HUES6 (cell line): Measurements from ENCODE around the gene HEATR9.

Source experiments
- H3K27ac ChIP-seq: 2 replicates; pipeline ENCODE4 v1.7.0; 2013; ENCODE audit warnings: low read depth, mild to moderate bottlenecking, low read length, inconsistent platforms
- H3K27me3 ChIP-seq: 2 replicates; pipeline ENCODE4 v1.6.1; 2013; ENCODE audit warnings: low read length; ENCODE audit not compliant: control insufficient read depth, insufficient read depth
- H3K36me3 ChIP-seq: 2 replicates; pipeline ENCODE4 v1.6.1; 2013; ENCODE audit warnings: low read length; ENCODE audit not compliant: control insufficient read depth, insufficient read depth
- H3K4me1 ChIP-seq: 2 replicates; pipeline ENCODE4 v1.6.1; 2013; ENCODE audit warnings: low read length; ENCODE audit not compliant: control insufficient read depth, insufficient read depth
- H3K4me3 ChIP-seq: 2 replicates; pipeline ENCODE4 v1.5.1; 2013; ENCODE audit warnings: low read depth, low read length
- H3K9ac ChIP-seq: one replicate; pipeline ENCODE4 v1.6.1; 2013; ENCODE audit warnings: mild to moderate bottlenecking, low read length
- H3K9me3 ChIP-seq: 2 replicates; pipeline ENCODE4 v1.6.1; 2013; ENCODE audit warnings: low read depth, low read length; ENCODE audit not compliant: control insufficient read depth, insufficient read depth

HEATR9 gene

DNA sequence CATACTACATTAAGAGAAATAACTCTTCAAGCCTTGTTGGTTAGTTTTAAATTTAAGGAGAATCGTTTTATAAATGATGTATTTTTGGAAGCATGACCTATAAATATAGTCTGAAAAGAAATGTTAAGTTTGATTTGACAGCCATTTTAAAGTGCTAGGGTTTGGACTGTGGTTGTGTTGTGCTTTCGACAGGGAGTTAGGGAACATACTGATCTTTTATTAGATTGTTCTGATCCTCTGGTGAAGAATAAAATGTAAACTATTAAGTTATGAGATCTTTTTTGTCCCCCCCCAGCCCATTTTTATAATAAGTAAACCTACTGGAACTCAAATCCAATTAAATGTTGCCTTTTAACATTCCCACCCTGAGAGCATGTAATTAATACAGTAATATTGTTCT is 47.4 kb downstream of the HEATR9 start:
- Histone ChIP-seq H3K36me3 (peaks cover 95% of the 10 kb centered on the region), H3K27ac (no peak overlapping the region), H3K9me3 (no peaks in the 10 kb centered on the region)

DNA sequence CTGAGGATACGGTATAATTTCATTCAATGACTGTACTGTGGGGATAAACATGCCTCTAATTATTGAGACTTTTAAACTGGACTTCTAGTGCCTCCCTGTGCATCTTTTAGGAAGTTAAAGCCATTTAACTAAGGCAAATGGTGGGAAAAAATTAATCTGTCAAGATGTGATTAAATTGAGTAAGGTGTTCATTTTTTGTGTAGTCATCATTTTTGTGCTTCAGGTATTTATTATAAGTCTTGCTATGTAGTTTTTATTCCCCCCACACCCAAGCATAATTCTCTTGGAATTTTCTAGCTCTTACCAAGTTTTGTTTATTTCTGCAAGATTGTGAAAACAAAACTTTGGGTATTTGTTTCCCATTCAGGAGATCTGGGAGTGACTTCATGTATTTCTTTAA is 49.2 kb downstream of the HEATR9 start:
- Histone ChIP-seq H3K36me3 (peaks cover 91% of the 10 kb centered on the region), H3K9ac (no peak overlapping the region), H3K9me3 (no peaks in the 10 kb centered on the region), H3K4me3 (no peak overlapping the region), H3K4me1 (no peaks in the 10 kb centered on the region), H3K27me3 (no peaks in the 10 kb centered on the region), H3K27ac (no peak overlapping the region)

More for the DNA sequence above, 47.4 kb downstream of the HEATR9 start:
- no peak overlapping the region for H3K9ac ChIP-seq
- no peaks in the 10 kb centered on the region for H3K4me1 ChIP-seq
- H3K27me3 ChIP-seq, result no peaks in the 10 kb centered on the region
- H3K4me3 ChIP-seq, result no peak overlapping the region

DNA sequence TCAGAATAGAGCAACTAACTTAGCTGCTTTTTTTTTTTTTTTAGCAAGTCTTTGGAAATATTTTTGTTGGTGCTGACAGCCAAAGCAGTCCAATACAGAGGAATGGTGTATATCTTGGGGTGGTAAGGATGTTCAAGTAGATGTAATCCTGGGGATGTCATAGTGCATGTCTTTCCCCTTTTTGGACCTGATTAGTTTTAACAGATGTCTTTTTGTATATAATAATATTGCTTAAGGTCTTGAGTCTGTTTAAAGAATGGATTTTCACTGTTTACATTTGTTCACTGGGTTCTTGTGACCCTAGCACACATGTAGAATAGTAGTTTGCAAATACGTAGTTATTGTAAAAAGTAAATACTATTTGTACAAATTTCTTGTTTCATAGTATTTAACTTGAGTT is 51.5 kb downstream of the HEATR9 start:
- Histone ChIP-seq H3K4me3 (no peak overlapping the region), H3K27ac (no peak overlapping the region), H3K9me3 (no peaks in the 10 kb centered on the region), H3K27me3 (no peaks in the 10 kb centered on the region), H3K4me1 (no peaks in the 10 kb centered on the region), H3K9ac (no peak overlapping the region), H3K36me3 (peaks cover 77% of the 10 kb centered on the region)

DNA sequence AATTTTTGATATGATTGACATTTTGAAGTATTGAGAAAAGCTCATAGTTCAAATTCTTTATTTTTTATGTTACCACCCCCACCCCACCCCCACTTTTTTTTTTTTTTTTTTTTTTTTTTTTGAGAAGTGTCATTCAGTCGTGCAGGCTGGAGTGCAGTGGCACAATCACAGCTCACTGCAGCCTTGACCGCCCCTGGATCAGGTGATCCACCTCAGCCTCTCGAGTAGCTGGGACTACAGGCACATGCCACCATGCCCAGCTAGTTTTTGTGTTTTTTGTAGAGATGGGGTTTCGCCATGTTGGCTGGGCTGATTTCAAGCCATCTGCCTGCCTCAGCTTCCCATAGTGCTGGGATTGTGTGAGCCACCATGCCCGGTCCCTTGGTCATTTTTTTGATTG is 52.0 kb downstream of the HEATR9 start:
- Histone ChIP-seq H3K9me3 (no peaks in the 10 kb centered on the region), H3K4me1 (peaks cover 4% of the 10 kb centered on the region), H3K27ac (no peak overlapping the region), H3K36me3 (peaks cover 78% of the 10 kb centered on the region), H3K9ac (no peak overlapping the region), H3K4me3 (no peak overlapping the region), H3K27me3 (no peaks in the 10 kb centered on the region)

DNA sequence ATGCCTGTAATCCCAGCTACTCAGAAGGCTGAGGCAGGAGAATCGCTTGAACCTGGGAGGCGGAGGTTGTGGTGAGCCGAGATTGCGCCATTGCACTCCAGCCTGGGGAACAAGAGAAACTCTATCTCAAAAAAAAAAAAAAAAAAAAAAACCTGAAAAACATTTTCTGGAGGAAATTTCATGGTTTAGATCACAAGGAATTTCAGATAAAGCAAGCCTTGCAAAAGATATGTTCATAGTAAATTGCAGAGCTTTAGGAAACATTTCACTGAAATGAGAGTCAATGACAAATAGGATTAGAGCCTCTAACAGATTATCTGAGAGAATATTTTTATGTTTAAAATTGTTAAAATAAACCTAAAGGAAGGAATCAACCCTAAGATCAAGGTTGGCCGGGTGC is 56.2 kb downstream of the HEATR9 start:
- Histone ChIP-seq H3K27me3 (no peaks in the 10 kb centered on the region), H3K36me3 (peaks cover 37% of the 10 kb centered on the region), H3K9me3 (no peaks in the 10 kb centered on the region), H3K9ac (no peak overlapping the region), H3K4me1 (peaks cover 23% of the 10 kb centered on the region), H3K4me3 (no peak overlapping the region), H3K27ac (no peak overlapping the region)

DNA sequence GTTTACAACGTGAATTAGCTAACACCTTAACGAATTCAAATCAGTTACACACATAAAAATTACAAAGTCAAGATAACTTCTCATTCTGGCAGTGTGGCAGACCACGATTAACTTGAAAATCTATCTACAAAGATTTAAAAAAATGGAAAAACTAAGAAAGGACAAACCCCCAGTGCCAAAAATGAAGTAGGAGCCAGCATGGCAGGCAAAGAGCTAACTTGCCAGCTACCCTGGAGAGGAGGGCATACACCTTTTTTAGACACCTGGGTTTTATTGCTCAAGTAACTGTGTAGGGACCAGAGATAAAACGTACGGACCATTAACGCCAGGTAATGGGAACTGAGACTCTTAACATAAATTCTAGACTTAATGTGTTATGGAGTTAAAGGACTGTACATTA is 56.9 kb downstream of the HEATR9 start:
- Histone ChIP-seq H3K9me3 (no peaks in the 10 kb centered on the region), H3K27me3 (no peaks in the 10 kb centered on the region), H3K4me1 (peaks cover 23% of the 10 kb centered on the region), H3K9ac (no peak overlapping the region), H3K4me3 (peak overlapping the region; percentile 16; the same call in 1 of the 2 replicates), H3K27ac (no peak overlapping the region), H3K36me3 (peaks cover 30% of the 10 kb centered on the region)

DNA sequence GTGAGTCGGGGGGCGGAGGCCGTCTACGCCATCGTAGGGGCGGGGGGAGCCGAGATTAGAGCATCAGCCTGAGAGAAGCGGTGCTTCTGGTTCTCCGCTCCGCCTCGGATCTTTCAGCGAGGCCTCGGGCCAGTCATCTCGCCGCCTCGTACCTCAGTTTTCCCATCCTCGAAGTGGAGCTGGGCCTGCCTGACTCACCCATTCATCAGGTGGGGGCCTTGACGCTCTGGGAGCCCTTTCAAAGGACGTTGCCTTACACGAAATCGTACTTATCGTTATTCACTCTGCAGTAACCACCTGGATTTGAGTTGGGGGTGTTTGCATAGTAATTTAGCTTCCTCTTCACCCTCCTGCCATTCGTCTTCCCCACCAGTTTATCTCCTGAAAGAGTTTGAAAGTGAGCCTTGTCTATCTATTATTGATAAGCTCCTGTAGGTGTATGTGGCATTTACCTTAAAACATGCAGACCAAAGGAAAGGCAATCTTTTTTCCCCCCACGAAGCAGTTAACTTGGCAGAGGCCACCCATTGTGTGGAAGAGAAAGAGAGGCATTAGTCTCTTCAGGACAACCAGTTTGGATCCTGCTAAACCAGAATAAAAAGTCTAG is 58.7 kb downstream of the HEATR9 start:
- peaks cover 23% of the 10 kb centered on the region for H3K4me1 ChIP-seq
- H3K9ac ChIP-seq, result peak overlapping the region; percentile 95
- peak overlapping the region; percentile 91 for H3K27ac ChIP-seq

DNA sequence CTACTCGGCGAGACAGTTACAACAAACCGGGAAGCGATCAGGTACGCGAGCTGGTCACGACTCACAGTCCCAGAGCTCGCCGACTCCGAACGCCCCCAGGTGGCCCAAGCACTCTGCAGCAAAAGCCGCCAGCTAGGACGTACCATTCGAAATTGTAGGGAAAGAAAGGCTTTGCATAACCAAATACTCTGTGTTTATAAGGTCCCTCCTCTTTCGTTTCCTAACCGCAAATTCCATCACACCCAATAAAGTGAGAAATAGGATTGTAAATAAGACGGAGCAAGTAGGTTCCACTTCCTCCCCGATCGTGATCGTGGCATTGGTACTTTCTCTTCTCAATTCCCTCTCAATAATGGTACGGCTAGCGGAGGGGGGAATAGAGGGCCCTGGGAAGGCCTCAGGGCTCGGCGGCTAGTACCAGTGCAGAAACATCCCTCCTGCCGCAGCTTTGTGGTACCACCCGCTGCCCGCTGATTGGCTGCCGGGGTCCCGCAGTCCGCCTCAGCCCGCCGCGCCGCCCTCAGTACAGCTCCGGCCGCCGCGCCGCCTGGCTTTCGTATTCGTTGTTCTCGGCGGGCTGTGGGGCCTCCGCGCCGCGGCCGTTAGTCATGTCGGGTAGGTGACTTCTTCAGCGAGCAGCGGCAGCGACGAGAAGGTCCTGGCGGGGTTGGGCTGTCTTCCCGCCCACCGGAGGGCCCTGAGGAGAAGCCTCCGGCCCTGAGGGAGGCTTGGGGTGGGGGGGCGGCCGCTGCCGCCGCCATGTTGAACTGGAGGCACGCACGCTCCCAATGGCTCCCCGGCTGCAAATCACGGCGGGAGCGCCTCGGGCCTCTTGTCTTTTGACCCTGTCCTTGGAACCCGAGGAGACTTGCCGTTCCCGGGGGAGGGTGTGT is 59.5 kb downstream of the HEATR9 start, which contains the start of gene TAF15:
Gene TAF15, plus strand, starts transcription at position 523 of the 893 bp plus-strand sequence. Its CDS starts 86 bp downstream, at position 609.
- H3K27ac ChIP-seq, result peak within 1 kb of the TSS; percentile 91
- H3K9ac ChIP-seq, result peak within 1 kb of the TSS; percentile 95
- peak within 1 kb of the TSS; percentile 97 for H3K4me3 ChIP-seq
- H3K36me3 ChIP-seq, result peaks cover 13% of the 10 kb centered on the region; the same call in 1 of the 2 replicates
- H3K27me3 ChIP-seq, result no peaks in the 10 kb centered on the region
- no peaks in the 10 kb centered on the region for H3K9me3 ChIP-seq
- H3K4me1 ChIP-seq, result peaks cover 23% of the 10 kb centered on the region

More for the DNA sequence above, 58.7 kb downstream of the HEATR9 start:
- Histone ChIP-seq H3K36me3 (peaks cover 13% of the 10 kb centered on the region; the same call in 1 of the 2 replicates), H3K27me3 (no peaks in the 10 kb centered on the region), H3K9me3 (no peaks in the 10 kb centered on the region), H3K4me3 (peak overlapping the region; percentile 97)

DNA sequence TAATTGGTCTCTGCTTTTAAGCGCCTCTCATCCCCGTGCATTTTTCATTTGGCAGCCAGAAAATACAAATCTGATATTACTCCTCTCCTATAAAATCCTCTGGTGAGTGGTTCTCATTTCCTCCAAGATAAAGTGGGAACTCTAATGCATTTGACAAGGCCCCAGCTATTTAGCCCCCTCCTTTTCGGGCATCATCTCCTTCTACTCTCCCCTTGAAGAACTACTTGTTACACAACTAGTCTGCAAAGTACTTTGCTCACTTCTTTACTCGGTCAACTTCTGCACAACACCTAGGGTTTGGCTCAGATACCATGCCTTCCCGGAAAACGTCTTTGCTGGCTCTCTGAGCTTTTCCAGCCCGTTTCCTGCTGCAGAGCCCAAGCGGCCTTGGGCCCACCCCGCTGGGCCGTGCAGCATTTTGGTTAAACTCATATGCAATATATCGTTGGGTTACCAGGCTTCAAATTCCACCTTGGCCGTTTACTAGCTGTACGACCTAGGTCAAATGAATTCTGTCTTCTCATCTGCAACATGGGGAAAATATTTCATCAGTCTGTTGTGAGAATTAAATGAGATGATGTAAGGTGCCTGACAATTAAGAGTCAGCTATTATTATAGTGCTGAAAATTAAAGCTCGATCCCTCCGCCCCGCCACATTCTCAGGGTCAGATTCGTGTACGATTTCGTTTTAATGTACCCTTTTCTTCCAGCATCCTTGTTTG is 60.3 kb downstream of the HEATR9 start:
- Histone ChIP-seq H3K9ac (peak overlapping the region; percentile 95), H3K27me3 (no peaks in the 10 kb centered on the region), H3K4me3 (peak overlapping the region; percentile 97), H3K36me3 (peaks cover 13% of the 10 kb centered on the region; the same call in 1 of the 2 replicates), H3K27ac (peak overlapping the region; percentile 91), H3K9me3 (no peaks in the 10 kb centered on the region), H3K4me1 (peaks cover 23% of the 10 kb centered on the region)

DNA sequence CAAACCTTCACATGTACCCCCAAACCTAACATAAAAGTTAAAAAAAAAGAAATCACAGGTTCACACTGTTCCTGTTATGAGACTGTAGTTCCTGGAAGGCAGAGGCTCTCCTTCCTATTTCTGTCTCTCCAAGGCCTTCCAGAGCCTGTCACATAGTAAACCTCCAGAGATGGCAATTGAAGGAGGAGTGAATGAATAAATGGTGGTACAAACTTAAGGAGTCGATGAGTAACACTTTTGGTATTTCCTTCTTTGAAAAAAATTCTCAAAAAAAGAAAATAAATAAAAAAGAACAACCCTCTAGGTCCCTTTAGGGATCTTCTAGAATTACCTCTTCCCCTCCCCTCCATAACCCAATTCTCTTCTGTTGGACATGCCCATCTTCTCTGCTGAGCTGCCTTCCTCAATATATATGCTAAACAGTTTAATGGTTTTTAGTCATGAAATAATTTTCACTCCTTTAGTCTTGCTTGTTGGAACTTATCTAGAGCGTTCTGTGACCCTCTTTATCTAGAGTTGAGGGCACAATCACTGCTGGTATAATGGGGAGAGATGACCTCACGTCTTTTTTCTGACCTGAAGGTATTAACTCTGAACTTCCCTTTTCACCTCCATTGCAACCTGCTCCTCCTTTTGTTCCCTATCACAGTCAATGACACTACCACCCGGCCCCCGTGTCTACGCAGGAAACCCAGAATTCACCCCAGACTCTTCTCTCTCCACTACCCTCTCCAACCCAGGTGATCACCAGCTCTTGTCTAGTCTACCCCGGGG is 61.1 kb downstream of the HEATR9 start:
- Histone ChIP-seq H3K27ac (no peak overlapping the region), H3K9ac (no peak overlapping the region), H3K4me3 (no peak overlapping the region), H3K36me3 (peaks cover 6% of the 10 kb centered on the region; the same call in 1 of the 2 replicates), H3K4me1 (peaks cover 23% of the 10 kb centered on the region), H3K27me3 (no peaks in the 10 kb centered on the region), H3K9me3 (no peaks in the 10 kb centered on the region)
